Neural progenitor cell (in vitro differentiated cells): ENCODE data around the gene EPHA4. TPM values are rescaled to one million over a fixed set of nuclear protein-coding genes. Genes with fewer than 3 reads are reported as not detected.

Experiments used
- DNase-seq: peaks from one replicate; pipeline ENCODE4 v3.0.0-alpha.2; 2016; ENCODE audit warnings: low spot score
- H2AFZ ChIP-seq: fragments of 200-600 bp; sonication (generic); replicated peaks from 2 replicates; pipeline ENCODE4 v1.6.1; 2016; ENCODE audit warnings: antibody characterized with exemption
- H3F3A ChIP-seq: fragments of 200-600 bp; sonication (generic); 2 replicates; pipeline ENCODE4 v1.6.1; 2016; ENCODE audit warnings: antibody characterized with exemption, low read depth
- H3K27ac ChIP-seq: fragments of 200-600 bp; sonication (generic); 2 replicates; pipeline ENCODE4 v1.5.1; 2016; ENCODE audit warnings: mild to moderate bottlenecking
- H3K27me3 ChIP-seq: fragments of 200-600 bp; sonication (generic); 2 replicates; pipeline ENCODE4 v1.6.1; 2016; ENCODE audit warnings: mild to moderate bottlenecking, moderate library complexity
- H3K36me3 ChIP-seq: fragments of 200-600 bp; sonication (generic); 2 replicates; pipeline ENCODE4 v1.5.1; 2016
- H3K4me1 ChIP-seq: fragments of 200-600 bp; sonication (generic); 2 replicates; pipeline ENCODE4 v1.6.1; 2016; ENCODE audit warnings: mixed run types
- H3K4me2 ChIP-seq: fragments of 200-600 bp; sonication (generic); 2 replicates; pipeline ENCODE4 v1.6.1; 2016
- H3K4me3 ChIP-seq: fragments of 200-600 bp; sonication (generic); 2 replicates; pipeline ENCODE4 v1.5.1; 2016
- H3K79me2 ChIP-seq: fragments of 200-600 bp; sonication (generic); 2 replicates; pipeline ENCODE4 v1.6.1; 2016; ENCODE audit warnings: low read depth
- H3K9ac ChIP-seq: fragments of 200-600 bp; sonication (generic); 2 replicates; pipeline ENCODE4 v1.6.1; 2016
- H3K9me3 ChIP-seq: fragments of 200-600 bp; sonication (generic); 2 replicates; pipeline ENCODE4 v1.5.1; 2016; ENCODE audit warnings: low read depth
- H4K20me1 ChIP-seq: fragments of 200-600 bp; sonication (generic); 2 replicates; pipeline ENCODE4 v1.6.1; 2016; ENCODE audit warnings: low read depth
- H3K27ac Mint-ChIP-seq: 3 replicates; pipeline ENCODE4 v1.8.0; 2021; ENCODE audit warnings: mixed read lengths
- H3K27me3 Mint-ChIP-seq: 2 replicates; pipeline ENCODE4 v1.8.0; 2022; ENCODE audit warnings: low read depth, mild to moderate bottlenecking, inconsistent platforms, moderate library complexity, mixed read lengths; ENCODE audit not compliant: insufficient read depth
- H3K36me3 Mint-ChIP-seq: 3 replicates; pipeline ENCODE4 v1.8.0; 2021; ENCODE audit warnings: mixed read lengths
- H3K4me1 Mint-ChIP-seq: 3 replicates; pipeline ENCODE4 v1.8.0; 2021; ENCODE audit warnings: mixed read lengths
- H3K4me3 Mint-ChIP-seq: 3 replicates; pipeline ENCODE4 v1.8.0; 2021; ENCODE audit warnings: mild to moderate bottlenecking, moderate library complexity, mixed read lengths
- H3K9me3 Mint-ChIP-seq: 3 replicates; pipeline ENCODE4 v1.8.0; 2020; ENCODE audit warnings: mixed read lengths
- CTCF ChIP-seq: fragments of 200-600 bp; sonication (generic); IDR thresholded peaks from 2 replicates; pipeline ENCODE4 v1.5.1; 2017; ENCODE audit warnings: antibody characterized with exemption, mild to moderate bottlenecking
- EZH2 ChIP-seq: fragments of 200-600 bp; sonication (generic); IDR thresholded peaks from 2 replicates; pipeline ENCODE4 v1.6.1; 2017; ENCODE audit warnings: antibody characterized with exemption, mild to moderate bottlenecking, moderate library complexity
- EZH2phosphoT487 ChIP-seq: fragments of 200-600 bp; sonication (generic); IDR thresholded peaks from 2 replicates; pipeline ENCODE4 v1.6.1; 2017; ENCODE audit warnings: antibody characterized with exemption
- total RNA-seq: library from RNA; depleted of rRNA; stranded (reverse); fragments of >200 nt; gene quantifications from 2 replicates; pipeline ENCODE4 v1.2.3, GENCODE V29; 2015; ENCODE audit warnings: low replicate concordance

The EPHA4 gene
- total RNA-seq, 1 donor from 2014 or later: 323 TPM

GRCh38 chr2:221518201-221518934 is 53.7 kb downstream of the EPHA4 start:
- H3K9me3 Mint-ChIP-seq: no peaks in the 10 kb centered on the region
- Histone ChIP-seq H3K79me2 (peaks cover 100% of the 10 kb centered on the region), H3K27me3 (no peaks in the 10 kb centered on the region), H2AFZ (no peak overlapping the region), H3K4me3 (no peak overlapping the region), H3K9ac (no peak overlapping the region), H3K4me1 (peaks cover 60% of the 10 kb centered on the region), H3F3A (peaks cover 29% of the 10 kb centered on the region), H3K27ac (peak overlapping the region; percentile 47), H3K4me2 (no peak overlapping the region), H4K20me1 (peaks cover 100% of the 10 kb centered on the region), H3K36me3 (no peaks in the 10 kb centered on the region), H3K9me3 (no peaks in the 10 kb centered on the region)
- no peak for TF ChIP-seq EZH2
- no peak for TF ChIP-seq EZH2phosphoT487
- TF ChIP-seq CTCF: no peak
- peaks cover 6% of the 10 kb centered on the region for H3K36me3 Mint-ChIP-seq
- H3K4me1 Mint-ChIP-seq: peaks cover 20% of the 10 kb centered on the region
- H3K27ac Mint-ChIP-seq: no peak overlapping the region
- H3K27me3 Mint-ChIP-seq: no peaks in the 10 kb centered on the region
- no peak for DNase-seq
- no peak overlapping the region for H3K4me3 Mint-ChIP-seq

- H3K4me3 ChIP-seq: no peak overlapping the region
- H3K36me3 ChIP-seq: no peaks in the 10 kb centered on the region
- peaks cover 100% of the 10 kb centered on the region for H4K20me1 ChIP-seq
- H3K27me3 Mint-ChIP-seq: no peaks in the 10 kb centered on the region
- H3K27ac ChIP-seq: no peak overlapping the region
- no peaks in the 10 kb centered on the region for H3K27me3 ChIP-seq
- TF ChIP-seq EZH2 (no peak), CTCF (no peak), EZH2phosphoT487 (no peak)
- H3K4me1 ChIP-seq: peaks cover 65% of the 10 kb centered on the region
- H3K4me1 Mint-ChIP-seq: peaks cover 25% of the 10 kb centered on the region
- peaks cover 34% of the 10 kb centered on the region for H3F3A ChIP-seq
- no peak overlapping the region for H3K27ac Mint-ChIP-seq
- H2AFZ ChIP-seq: no peak overlapping the region
- no peak overlapping the region for H3K4me3 Mint-ChIP-seq
- DNase-seq: no peak
- no peak overlapping the region for H3K4me2 ChIP-seq
- H3K9me3 Mint-ChIP-seq: no peaks in the 10 kb centered on the region
- no peaks in the 10 kb centered on the region for H3K9me3 ChIP-seq
- H3K79me2 ChIP-seq: peaks cover 100% of the 10 kb centered on the region
- peaks cover 6% of the 10 kb centered on the region for H3K36me3 Mint-ChIP-seq
- no peak overlapping the region for H3K9ac ChIP-seq
These were observed 54.4 kb downstream of the EPHA4 start for GRCh38 chr2:221517696-221518151.

- no peak for TF ChIP-seq CTCF
- TF ChIP-seq EZH2phosphoT487: no peak
- no peak for TF ChIP-seq EZH2
- peaks cover 100% of the 10 kb centered on the region for H3K79me2 ChIP-seq
- H3K4me3 Mint-ChIP-seq: no peak overlapping the region
- no peak overlapping the region for H3K9ac ChIP-seq
- H3K4me3 ChIP-seq: no peak overlapping the region
- no peak for DNase-seq
- H3K4me1 Mint-ChIP-seq: peaks cover 25% of the 10 kb centered on the region
- no peaks in the 10 kb centered on the region for H3K9me3 ChIP-seq
- no peak overlapping the region for H2AFZ ChIP-seq
- H3F3A ChIP-seq: peaks cover 35% of the 10 kb centered on the region
- H3K9me3 Mint-ChIP-seq: no peaks in the 10 kb centered on the region
- no peaks in the 10 kb centered on the region for H3K36me3 ChIP-seq
- H3K36me3 Mint-ChIP-seq: peaks cover 6% of the 10 kb centered on the region
- H3K4me2 ChIP-seq: no peak overlapping the region
- no peak overlapping the region for H3K27ac ChIP-seq
- no peaks in the 10 kb centered on the region for H3K27me3 Mint-ChIP-seq
- peaks cover 70% of the 10 kb centered on the region for H3K4me1 ChIP-seq
- peaks cover 100% of the 10 kb centered on the region for H4K20me1 ChIP-seq
- H3K27ac Mint-ChIP-seq: no peak overlapping the region
- H3K27me3 ChIP-seq: no peaks in the 10 kb centered on the region
These were observed 54.9 kb downstream of the EPHA4 start for GRCh38 chr2:221517146-221517695.
